Metanephros (tissue), 2 donors: Measurements from ENCODE around the gene SERBP1. TPM values are rescaled to one million over a fixed set of nuclear protein-coding genes. Genes with fewer than 3 reads are reported as not detected.

Experiments used
- small RNA-seq: library from RNA; depleted of rRNA; stranded (forward); fragments of <200 nt; gene quantifications from one replicate; pipeline ENCODE3, GENCODE V24; 2014; ENCODE audit warnings: low replicate concordance
- total RNA-seq: library from RNA; depleted of rRNA; stranded (reverse); fragments of >200 nt; gene quantifications from one replicate; pipeline ENCODE4 v1.2.3, GENCODE V29; 2014

Gene SERBP1
- total RNA-seq, result 178 TPM

GRCh38 chr1:67430358-67431155 is at the start of gene SERBP1:
Gene SERBP1, minus strand, starts transcription at chr1:67430402. Its CDS starts 102 bp downstream, at chr1:67430300.

Small RNA genes within 50 kb of the gene (small RNA-seq; reads per million reads assigned to genes)
- gene RNU6-387P, result not detected

Other genes starting within 250 kb of the SERBP1 start
- gene IL12RB2, start 122.5 kb downstream of the SERBP1 start, total RNA-seq, result 1.3 TPM